GM12878 (cell line): ENCODE data around the gene TRHDE. TPM values are rescaled to one million over a fixed set of nuclear protein-coding genes. Genes with fewer than 3 reads are reported as not detected.

Source experiments
- ATAC-seq: fragments of 200-7000 bp; cut with Tn5 transposase; 3 replicates; pipeline ENCODE4 v1.9.1; 2020; ENCODE audit warnings: mild to moderate bottlenecking, moderate library complexity
- BruUV-seq: library from RNA; stranded (reverse); fragments of 400-500 nt; replicated peaks from 2 replicates; lab custom pipeline; 2021; lab: Mats Ljungman, UMichigan
- CTCF ChIA-PET: fragments of 300-600 bp; sonication (Branson Sonifier 250); formaldehyde crosslinking; extraction: SDS; loops from one replicate; lab custom pipeline; 2021; ENCODE audit warnings: inconsistent platforms; lab: Yijun Ruan, JAX
- POLR2A ChIA-PET: fragments of 350-600 bp; formaldehyde crosslinking; extraction: SDS; loops from one replicate; lab custom pipeline; 2021; ENCODE audit warnings: inconsistent platforms; lab: Charles Lee
- RAD21 ChIA-PET: fragments of 300-600 bp; sonication (Branson Sonifier 250); formaldehyde crosslinking; loops from one replicate; lab custom pipeline; 2023; ENCODE audit warnings: antibody characterized with exemption; ENCODE audit not compliant: unreplicated experiment; lab: Charles Lee
- SMC1A ChIA-PET: fragments of 300-600 bp; sonication (Branson Sonifier 250); formaldehyde crosslinking; loops from one replicate; lab custom pipeline; 2023; ENCODE audit not compliant: unreplicated experiment, uncharacterized antibody; lab: Charles Lee
- DNase-seq: peaks from one replicate; pipeline ENCODE4 v3.0.0-alpha.2; 2011; ENCODE audit warnings: low read depth, low spot score
- FAIRE-seq: peaks from 3 replicates; lab custom pipeline; 2011; peaks lifted over from hg19 to GRCh38; lab: Jason Lieb, UNC
- H2AFZ ChIP-seq: 2 replicates; pipeline ENCODE4 v1.6.0; 2011; ENCODE audit warnings: low read depth, low read length, control low read depth; ENCODE audit not compliant: control insufficient read depth
- H3K27ac ChIP-seq: 2 replicates; pipeline ENCODE4 v1.5.1; 2011; ENCODE audit warnings: control low read depth; ENCODE audit not compliant: control insufficient read depth, insufficient read depth
- H3K27me3 ChIP-seq, 2 experiments: replicated peaks in 1 of 2; 2 replicates each; pipeline versions ENCODE4 v1.6.0 to v1.6.1; 2011; ENCODE audit warnings: low read length in 1 of 2; ENCODE audit not compliant: control insufficient read depth in 2 of 2, insufficient read depth in 2 of 2
- H3K36me3 ChIP-seq, 2 experiments: 2 replicates each; pipeline ENCODE4 v1.5.1; 2011; ENCODE audit warnings: low read length in 1 of 2; ENCODE audit not compliant: control insufficient read depth in 2 of 2, insufficient read depth in 2 of 2
- H3K4me1 ChIP-seq: 2 replicates; pipeline ENCODE4 v1.6.1; 2011; ENCODE audit warnings: mild to moderate bottlenecking, low read length, moderate library complexity, mixed read lengths; ENCODE audit not compliant: control insufficient read depth, insufficient read depth
- H3K4me2 ChIP-seq: 2 replicates; pipeline ENCODE4 v1.6.0; 2011; ENCODE audit warnings: control low read depth; ENCODE audit not compliant: control insufficient read depth, insufficient read depth
- H3K4me3 ChIP-seq: fragments of 200-600 bp; sonication (generic); 2 replicates; pipeline ENCODE4 v1.5.1; 2016
- H3K79me2 ChIP-seq: 2 replicates; pipeline ENCODE4 v1.6.0; 2011; ENCODE audit warnings: low read length; ENCODE audit not compliant: control insufficient read depth, insufficient read depth
- H3K9ac ChIP-seq: 2 replicates; pipeline ENCODE4 v1.8.0; 2011; ENCODE audit warnings: low read length, control low read depth, mixed read lengths; ENCODE audit not compliant: control insufficient read depth, insufficient read depth
- H3K9me3 ChIP-seq: replicated peaks from 3 replicates; pipeline ENCODE4 v1.5.1; 2011; ENCODE audit warnings: mild to moderate bottlenecking, low read length; ENCODE audit not compliant: control insufficient read depth, insufficient read depth
- H4K20me1 ChIP-seq: 2 replicates; pipeline ENCODE4 v1.6.0; 2011; ENCODE audit not compliant: control insufficient read depth, insufficient read depth
- BACH1 ChIP-seq: fragments of 450-650 bp; IDR thresholded peaks from 2 replicates; pipeline ENCODE4 v1.6.1; 2017; ENCODE audit warnings: mild to moderate bottlenecking, borderline replicate concordance
- BCL11A ChIP-seq: IDR thresholded peaks from 2 replicates; pipeline ENCODE4 v1.6.1; 2011; ENCODE audit warnings: low read depth, low read length
- ETV6 ChIP-seq, 2 experiments: fragments of 450-650 bp in 1 of 2; IDR thresholded peaks in 1 of 2; conservative IDR thresholded peaks in 1 of 2; 2 replicates each; pipeline ENCODE4 v1.6.1; 2014; ENCODE audit warnings: antibody characterized with exemption in 1 of 2, borderline replicate concordance in 1 of 2, low read depth in 1 of 2, mild to moderate bottlenecking in 1 of 2, moderate library complexity in 1 of 2
- FOXM1 ChIP-seq: IDR thresholded peaks from 2 replicates; pipeline ENCODE4 v1.6.1; 2012; ENCODE audit warnings: low read depth, mild to moderate bottlenecking, inconsistent platforms, low read length, moderate library complexity
- GATAD2B ChIP-seq: fragments of 450-650 bp; conservative IDR thresholded peaks from 2 replicates; pipeline ENCODE4 v1.6.1; 2017; ENCODE audit warnings: low read depth, mild to moderate bottlenecking, moderate library complexity
- HDGF ChIP-seq: fragments of 450-650 bp; IDR thresholded peaks from 2 replicates; pipeline ENCODE4 v1.6.1; 2016; ENCODE audit warnings: antibody characterized with exemption
- MTA3 ChIP-seq: IDR thresholded peaks from 2 replicates; pipeline ENCODE4 v1.6.1; 2012; ENCODE audit warnings: low read length, inconsistent platforms, borderline replicate concordance
- NFYB ChIP-seq: IDR thresholded peaks from 2 replicates; pipeline ENCODE4 v1.6.1; 2011; ENCODE audit warnings: low read depth, mild to moderate bottlenecking, low read length, improper control_type of control experiment, moderate library complexity; ENCODE audit not compliant: insufficient read depth
- NR2C2 ChIP-seq: IDR thresholded peaks from 2 replicates; pipeline ENCODE4 v1.6.1; 2011; ENCODE audit warnings: borderline replicate concordance, low read depth; ENCODE audit not compliant: control insufficient read depth, insufficient read length
- POLR2AphosphoS5 ChIP-seq: IDR thresholded peaks from 2 replicates; pipeline ENCODE4 v1.6.1; 2011; ENCODE audit warnings: mild to moderate bottlenecking, low read length, inconsistent platforms
- RAD51 ChIP-seq: fragments of 450-650 bp; IDR thresholded peaks from 2 replicates; pipeline ENCODE4 v1.6.1; 2016; ENCODE audit warnings: moderate library complexity, mild to moderate bottlenecking, inconsistent platforms
- RCOR1 ChIP-seq: conservative IDR thresholded peaks from 2 replicates; pipeline ENCODE4 v1.6.1; 2012; ENCODE audit warnings: low read depth, low read length, improper control_type of control experiment
- RFX5 ChIP-seq: IDR thresholded peaks from 2 replicates; pipeline ENCODE4 v1.6.1; 2011; ENCODE audit warnings: low read depth, low read length, improper control_type of control experiment
- ZNF24 ChIP-seq: fragments of 450-650 bp; IDR thresholded peaks from 2 replicates; pipeline ENCODE4 v1.6.1; 2017; ENCODE audit warnings: antibody characterized with exemption, mild to moderate bottlenecking
- WGBS: methylation state at CpG from one replicate; pipeline ENCODE4 v1.1.6; 2016; ENCODE audit warnings: low lambda C conversion rate; ENCODE audit not compliant: insufficient replicate concordance, insufficient coverage; ENCODE audit errors: missing lambda C conversion rate; 5-methylcytosine and 5-hydroxymethylcytosine counted together
- in situ Hi-C: fragments of 300-500 bp; cut with MboI; formaldehyde crosslinking; loops from 9 replicates; pipeline ENCODE4 v1.14.3; 2018; ENCODE audit warnings: mixed read lengths
- intact Hi-C: fragments of 100-400 bp; cut with micrococcal nuclease; formaldehyde crosslinking; loops from one replicate; pipeline ENCODE4 v1.14.2; 2022; ENCODE audit not compliant: unreplicated experiment
- polyA plus RNA-seq, 11 experiments: library from polyadenylated mRNA; depleted of rRNA in 4 of 11; unstranded in 6 of 11; stranded (reverse) in 5 of 11; fragments of >200 nt; fragmentation: Nextera tagmentation in 4 of 11; fragmentation: Illumina TruSeq in 1 of 11; extraction: Ambion mirVana in 4 of 11; extraction: Trizol in 1 of 11; gene quantifications; 1 replicate in 1 of 11; 2 replicates in 10 of 11; pipeline versions ENCODE4 v1.2.1 to v1.2.3, GENCODE V29; 2011 to 2016; ENCODE audit warnings: inconsistent platforms in 2 of 11, missing spikeins in 2 of 11, low read depth in 1 of 11
- total RNA-seq, 4 experiments: library from RNA; depleted of rRNA in 3 of 4; stranded (reverse); fragments of >200 nt in 3 of 4; fragmentation: Illumina TruSeq in 1 of 4; extraction: Trizol in 1 of 4; gene quantifications; 2 replicates each; pipeline versions ENCODE4 v1.2.1 to v1.2.3, GENCODE V29; 2013 to 2021
- TF ChIP-seq, protein P1 (sequence below): fragments of 450-650 bp; IDR thresholded peaks from 2 replicates; pipeline ENCODE4 v1.6.1; 2018; ENCODE audit warnings: borderline replicate concordance, mild to moderate bottlenecking; ENCODE audit not compliant: partially characterized antibody
- TF ChIP-seq, protein P2 (sequence below): IDR thresholded peaks from 2 replicates; pipeline ENCODE4 v1.6.1; 2012; ENCODE audit warnings: improper control_type of control experiment, low read depth, low read length; ENCODE audit not compliant: insufficient replicate concordance

TRHDE gene
- total and polyA plus RNA-seq, 10 of the 15 experiments (the other 5 are each of a cell fraction or from before 2014, with no cell fraction given): not detected

DNA sequence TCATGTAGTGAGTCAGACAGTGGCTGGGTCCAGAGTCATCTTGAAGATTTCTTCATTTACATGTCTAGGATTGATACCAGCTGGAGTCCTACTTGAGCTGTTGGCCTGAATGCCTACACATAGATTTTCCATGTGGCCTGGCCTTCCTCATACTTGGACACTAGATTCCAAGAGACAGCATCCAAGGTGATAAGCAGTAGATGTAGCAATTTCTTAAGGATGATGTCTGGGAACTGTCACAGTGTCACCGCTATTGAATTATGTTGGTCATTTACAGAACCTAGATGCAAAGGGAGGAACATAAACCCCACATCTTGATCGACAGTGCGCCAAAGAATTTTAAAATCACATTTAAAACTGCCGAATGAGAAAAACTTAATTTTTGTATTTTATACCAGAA is 412.3 kb downstream of the TRHDE start:
- H3K36me3 ChIP-seq: no peaks in the 10 kb centered on the region
- no peak overlapping the region for H3K9ac ChIP-seq
- H3K4me2 ChIP-seq: no peak overlapping the region
- H3K27ac ChIP-seq: no peak overlapping the region
- no peaks in the 10 kb centered on the region for H3K4me1 ChIP-seq
- ChIA-PET SMC1A (no interaction called here), RAD21 (no interaction called here), POLR2A (no interaction called here), CTCF (interaction anchor here (0.6 kb wide), 1 partner anchor 442 kb away, joined by 5 read pairs; no protein-coding TSS in a partner anchor)
- no peak for ATAC-seq
- DNase-seq: no peak
- H3K79me2 ChIP-seq: no peaks in the 10 kb centered on the region
- intact Hi-C loops (no loop called here), in situ Hi-C loops (no loop called here)
- BruUV-seq: no TSS peak
- H4K20me1 ChIP-seq: no peaks in the 10 kb centered on the region
- no peaks in the 10 kb centered on the region for H3K9me3 ChIP-seq
- no peak overlapping the region for H3K4me3 ChIP-seq
- no peak overlapping the region for H2AFZ ChIP-seq
- TF ChIP-seq, protein P1, sequence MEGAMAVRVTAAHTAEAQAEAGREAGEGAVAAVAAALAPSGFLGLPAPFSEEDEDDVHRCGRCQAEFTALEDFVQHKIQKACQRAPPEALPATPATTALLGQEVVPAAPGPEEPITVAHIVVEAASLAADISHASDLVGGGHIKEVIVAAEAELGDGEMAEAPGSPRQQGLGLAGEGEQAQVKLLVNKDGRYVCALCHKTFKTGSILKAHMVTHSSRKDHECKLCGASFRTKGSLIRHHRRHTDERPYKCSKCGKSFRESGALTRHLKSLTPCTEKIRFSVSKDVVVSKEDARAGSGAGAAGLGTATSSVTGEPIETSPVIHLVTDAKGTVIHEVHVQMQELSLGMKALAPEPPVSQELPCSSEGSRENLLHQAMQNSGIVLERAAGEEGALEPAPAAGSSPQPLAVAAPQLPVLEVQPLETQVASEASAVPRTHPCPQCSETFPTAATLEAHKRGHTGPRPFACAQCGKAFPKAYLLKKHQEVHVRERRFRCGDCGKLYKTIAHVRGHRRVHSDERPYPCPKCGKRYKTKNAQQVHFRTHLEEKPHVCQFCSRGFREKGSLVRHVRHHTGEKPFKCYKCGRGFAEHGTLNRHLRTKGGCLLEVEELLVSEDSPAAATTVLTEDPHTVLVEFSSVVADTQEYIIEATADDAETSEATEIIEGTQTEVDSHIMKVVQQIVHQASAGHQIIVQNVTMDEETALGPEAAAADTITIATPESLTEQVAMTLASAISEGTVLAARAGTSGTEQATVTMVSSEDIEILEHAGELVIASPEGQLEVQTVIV: no peak
- TF ChIP-seq POLR2AphosphoS5 (no peak), FOXM1 (no peak), BCL11A (no peak), RCOR1 (no peak), BACH1 (no peak), GATAD2B (no peak), RAD51 (no peak), MTA3 (no peak), RFX5 (no peak), NR2C2 (no peak), HDGF (no peak), ETV6 (conservative IDR thresholded peaks at IDR 0.05 in 1 of 2, IDR thresholded peaks at IDR 0.05 in 1 of 2; ENCODE audit: borderline replicate concordance in 1 of 2, low read depth in 1 of 2) (no peak), ZNF24 (no peak), NFYB (no peak)
- TF ChIP-seq, protein P2, sequence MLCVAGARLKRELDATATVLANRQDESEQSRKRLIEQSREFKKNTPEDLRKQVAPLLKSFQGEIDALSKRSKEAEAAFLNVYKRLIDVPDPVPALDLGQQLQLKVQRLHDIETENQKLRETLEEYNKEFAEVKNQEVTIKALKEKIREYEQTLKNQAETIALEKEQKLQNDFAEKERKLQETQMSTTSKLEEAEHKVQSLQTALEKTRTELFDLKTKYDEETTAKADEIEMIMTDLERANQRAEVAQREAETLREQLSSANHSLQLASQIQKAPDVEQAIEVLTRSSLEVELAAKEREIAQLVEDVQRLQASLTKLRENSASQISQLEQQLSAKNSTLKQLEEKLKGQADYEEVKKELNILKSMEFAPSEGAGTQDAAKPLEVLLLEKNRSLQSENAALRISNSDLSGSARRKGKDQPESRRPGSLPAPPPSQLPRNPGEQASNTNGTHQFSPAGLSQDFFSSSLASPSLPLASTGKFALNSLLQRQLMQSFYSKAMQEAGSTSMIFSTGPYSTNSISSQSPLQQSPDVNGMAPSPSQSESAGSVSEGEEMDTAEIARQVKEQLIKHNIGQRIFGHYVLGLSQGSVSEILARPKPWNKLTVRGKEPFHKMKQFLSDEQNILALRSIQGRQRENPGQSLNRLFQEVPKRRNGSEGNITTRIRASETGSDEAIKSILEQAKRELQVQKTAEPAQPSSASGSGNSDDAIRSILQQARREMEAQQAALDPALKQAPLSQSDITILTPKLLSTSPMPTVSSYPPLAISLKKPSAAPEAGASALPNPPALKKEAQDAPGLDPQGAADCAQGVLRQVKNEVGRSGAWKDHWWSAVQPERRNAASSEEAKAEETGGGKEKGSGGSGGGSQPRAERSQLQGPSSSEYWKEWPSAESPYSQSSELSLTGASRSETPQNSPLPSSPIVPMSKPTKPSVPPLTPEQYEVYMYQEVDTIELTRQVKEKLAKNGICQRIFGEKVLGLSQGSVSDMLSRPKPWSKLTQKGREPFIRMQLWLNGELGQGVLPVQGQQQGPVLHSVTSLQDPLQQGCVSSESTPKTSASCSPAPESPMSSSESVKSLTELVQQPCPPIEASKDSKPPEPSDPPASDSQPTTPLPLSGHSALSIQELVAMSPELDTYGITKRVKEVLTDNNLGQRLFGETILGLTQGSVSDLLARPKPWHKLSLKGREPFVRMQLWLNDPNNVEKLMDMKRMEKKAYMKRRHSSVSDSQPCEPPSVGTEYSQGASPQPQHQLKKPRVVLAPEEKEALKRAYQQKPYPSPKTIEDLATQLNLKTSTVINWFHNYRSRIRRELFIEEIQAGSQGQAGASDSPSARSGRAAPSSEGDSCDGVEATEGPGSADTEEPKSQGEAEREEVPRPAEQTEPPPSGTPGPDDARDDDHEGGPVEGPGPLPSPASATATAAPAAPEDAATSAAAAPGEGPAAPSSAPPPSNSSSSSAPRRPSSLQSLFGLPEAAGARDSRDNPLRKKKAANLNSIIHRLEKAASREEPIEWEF: no peak
- 76% methylated on average over 4 of the region's 4 CpGs for WGBS
- no peak for FAIRE-seq
- no peaks in the 10 kb centered on the region for H3K27me3 ChIP-seq
